HG03060 (cell line): ENCODE results near the gene MTARC2.

Experiments used
- ATAC-seq: cut with Tn5 transposase; IDR thresholded peaks from one replicate; pipeline ENCODE4 v1.9.1; 2021; ENCODE audit warnings: low read depth, moderate number of reproducible peaks; ENCODE audit not compliant: unreplicated experiment

MTARC2 gene

DNA sequence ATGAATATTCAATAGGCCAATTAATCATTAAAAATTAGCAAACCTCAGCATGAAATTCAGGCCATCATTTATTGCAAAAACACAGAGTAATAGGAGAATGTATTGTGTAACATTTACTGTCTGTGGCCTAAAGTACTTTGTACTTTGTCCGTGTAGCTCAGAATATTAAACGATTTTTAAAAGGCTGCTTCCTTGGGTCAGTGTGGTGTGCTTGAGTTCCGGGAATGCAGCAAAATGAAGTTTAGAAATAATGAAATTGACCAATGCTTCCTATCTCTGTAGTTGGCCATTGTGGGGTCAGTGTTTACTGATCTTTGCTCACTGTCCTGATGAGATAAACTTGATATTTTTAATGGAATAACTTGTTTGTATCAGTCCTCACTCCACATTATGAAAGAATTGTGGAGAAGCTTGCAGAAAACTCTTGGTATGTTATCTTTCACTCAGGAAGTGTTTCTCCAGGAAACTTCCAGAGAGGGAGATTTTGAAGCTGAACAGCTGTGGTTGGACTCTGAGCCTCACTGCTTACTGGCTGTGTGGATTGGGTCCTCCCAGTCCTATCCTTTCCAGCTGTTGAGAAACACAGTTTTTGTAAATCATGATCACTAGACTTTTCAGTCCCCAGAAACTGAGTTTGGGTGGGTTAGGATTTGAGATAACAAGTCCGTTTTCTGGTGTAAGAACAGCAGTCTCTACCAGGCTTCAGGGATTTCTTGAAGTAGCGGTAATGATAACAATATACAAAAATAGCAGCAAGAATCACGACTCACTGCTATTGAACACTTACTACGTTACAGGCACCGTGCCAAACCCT is 19.4 kb downstream of the MTARC2 start:
- no peak for ATAC-seq

DNA sequence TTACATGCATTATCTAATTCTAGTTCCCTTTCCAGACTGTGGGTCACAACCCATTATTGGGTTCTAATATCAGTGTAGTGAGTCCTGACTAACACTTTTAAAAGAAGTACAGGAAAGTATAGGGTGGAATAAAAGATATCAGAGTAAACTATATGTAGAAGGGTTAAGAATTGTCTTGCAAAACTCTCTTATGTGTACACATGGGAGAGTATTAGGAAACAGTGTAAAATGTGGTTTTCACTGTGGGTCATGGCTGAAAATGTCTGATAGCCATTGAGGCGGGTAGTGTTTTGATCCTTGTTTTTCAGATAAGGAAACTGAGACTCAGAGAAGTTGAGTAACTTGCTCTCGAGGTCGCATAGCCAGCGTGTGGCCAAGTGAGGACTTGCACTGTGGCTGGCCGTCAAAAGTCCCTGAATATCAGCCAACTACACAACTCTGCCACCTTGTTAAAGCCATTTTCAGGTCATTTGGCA is 20.0 kb downstream of the MTARC2 start:
- ATAC-seq: peak; percentile 35

DNA sequence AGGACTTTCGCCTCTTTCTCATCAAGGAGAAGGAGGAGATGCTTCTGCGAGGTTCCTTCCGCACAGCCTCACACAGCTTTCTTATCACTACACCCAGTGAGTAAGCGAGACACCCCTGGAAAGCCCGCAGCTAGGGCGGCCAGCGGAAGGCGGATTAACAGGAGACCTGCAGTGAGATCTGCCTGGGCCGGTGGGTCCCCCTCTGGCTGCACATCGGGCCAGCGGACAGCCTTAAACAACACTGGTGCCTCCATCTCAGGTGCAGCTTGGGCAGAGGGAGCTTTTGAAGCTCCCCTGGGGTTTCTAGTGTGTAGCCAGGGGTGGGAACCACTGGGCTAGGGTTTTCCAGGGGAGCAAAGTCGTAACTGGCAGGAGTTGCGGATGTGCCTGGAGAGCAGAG is 21.1 kb downstream of the MTARC2 start:
- ATAC-seq: no peak

DNA sequence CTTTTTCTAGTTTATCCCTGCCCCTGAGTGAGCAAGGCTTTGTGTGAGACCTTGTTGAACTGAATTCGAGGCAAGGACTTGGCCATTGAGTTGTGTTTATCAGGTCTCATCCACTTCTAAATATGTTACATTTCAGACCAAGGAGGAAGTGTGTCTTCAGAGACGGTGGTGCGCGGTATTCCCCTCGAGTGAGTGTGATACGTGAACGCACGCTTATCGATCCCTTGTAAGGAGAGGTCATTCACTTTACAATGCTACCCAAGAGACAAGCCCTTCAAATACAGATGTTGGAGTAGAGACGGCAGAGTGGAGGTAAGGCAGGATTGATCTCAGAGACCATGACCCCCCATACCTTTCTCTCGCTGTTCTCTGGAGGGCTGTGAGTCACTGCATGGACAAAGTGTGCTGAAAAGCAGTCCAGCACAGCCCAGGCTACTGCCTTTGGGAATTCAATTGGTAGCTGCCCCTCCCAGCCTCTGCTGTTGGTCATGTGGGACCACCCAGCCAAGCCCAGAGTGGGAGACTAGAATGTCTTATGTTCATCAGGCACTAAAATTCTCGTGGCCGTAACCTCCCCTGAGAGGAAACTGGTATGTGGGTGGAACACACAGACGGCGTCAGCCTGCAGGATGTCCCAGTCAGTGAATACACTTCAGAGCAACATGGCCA is 22.3 kb downstream of the MTARC2 start:
- ATAC-seq: peak; percentile 38

DNA sequence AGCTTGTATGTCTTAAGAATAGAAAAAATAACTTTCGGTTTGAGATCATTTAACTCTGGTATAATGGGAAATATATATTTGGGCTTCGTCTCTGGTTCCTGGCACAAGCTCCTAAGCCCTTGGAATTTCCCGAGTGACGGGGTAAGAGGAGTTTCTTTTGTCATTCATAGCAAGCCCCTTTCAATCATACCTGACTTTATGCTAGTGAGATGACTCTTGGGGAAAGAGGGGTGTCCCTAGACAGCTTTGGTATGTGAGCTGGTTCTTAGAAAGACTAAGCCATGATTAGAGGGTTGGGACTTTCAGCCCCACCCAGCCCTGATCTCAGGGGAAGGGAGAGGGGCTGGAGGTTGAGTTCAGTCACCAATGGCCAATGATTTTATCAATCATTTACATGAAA is 24.7 kb downstream of the MTARC2 start:
- ATAC-seq: no peak

DNA sequence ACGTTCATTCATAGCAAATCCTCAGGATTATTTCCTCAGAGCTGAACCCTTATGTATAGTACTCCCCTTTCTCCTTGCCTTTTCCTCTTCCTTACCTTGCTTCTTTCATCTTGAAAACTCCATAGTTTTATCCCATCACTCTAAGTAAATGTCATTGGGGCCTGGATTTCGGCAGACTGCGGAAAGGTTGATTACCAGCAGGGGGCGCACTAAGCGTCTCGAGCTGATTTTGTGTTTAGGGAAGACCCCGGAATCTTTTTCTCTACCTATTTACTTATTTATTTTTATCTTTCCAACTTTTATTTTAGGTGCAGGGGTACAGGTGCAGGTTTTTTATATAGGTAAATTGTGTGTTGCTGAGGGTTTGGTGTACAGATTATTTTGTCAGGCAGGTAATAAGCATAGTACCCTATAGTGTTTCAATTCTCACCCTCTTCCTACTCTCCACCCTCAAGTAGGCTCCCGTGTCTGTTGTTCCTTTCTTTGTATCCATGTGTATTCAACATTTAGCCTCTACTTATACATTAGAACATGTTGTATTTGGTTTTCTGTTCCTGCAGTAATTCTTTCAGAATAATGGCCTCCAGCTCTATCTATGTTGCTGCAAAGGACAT is 27.2 kb downstream of the MTARC2 start:
- ATAC-seq: no peak

DNA sequence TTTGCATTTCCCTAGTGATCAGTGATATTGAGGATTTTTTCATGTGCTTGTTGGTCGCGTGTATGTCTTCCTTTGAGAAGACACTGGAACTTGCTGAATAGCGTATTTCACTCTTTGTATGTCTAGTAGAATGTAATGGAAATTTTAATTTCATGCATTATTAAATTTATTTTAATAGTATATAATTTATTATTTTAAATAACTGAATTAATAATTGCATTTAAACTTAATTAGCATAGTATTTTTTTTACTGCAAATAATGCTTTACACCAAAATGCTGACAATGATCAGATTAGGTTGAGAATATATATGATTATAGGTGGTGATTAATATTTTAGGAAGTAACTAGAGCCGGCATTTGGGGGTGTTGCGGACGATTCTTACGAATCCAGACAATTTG is 28.1 kb downstream of the MTARC2 start:
- ATAC-seq: no peak

DNA sequence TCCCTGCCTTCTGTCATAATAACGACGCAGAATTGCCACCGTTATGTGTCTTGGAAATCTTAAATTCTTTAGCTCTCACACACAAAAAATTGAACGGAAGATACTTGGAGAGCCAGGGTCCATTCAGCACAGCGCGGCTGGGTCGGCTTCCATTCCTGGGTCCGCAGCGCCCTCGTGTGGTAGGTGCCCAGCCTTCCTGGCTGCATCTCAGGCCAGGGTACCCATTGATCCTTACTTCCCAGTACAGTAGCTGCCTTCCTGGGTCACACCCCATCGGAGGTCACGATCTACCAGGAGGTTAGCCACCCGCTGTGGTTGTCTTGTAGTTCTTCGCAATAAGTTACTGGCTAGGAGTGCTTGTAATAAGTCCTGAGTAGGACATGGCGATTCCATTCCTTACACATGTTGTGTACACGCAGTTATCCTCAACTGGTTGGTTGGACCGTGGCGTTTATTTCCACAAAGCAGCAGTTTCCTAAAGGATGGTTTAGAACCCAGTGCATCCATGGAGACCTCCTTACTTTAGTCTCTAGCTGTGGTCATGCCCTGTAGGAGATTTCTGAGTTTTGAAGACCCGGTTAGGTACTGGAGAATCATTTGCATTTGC is 28.7 kb downstream of the MTARC2 start:
- peak; percentile 58 for ATAC-seq

DNA sequence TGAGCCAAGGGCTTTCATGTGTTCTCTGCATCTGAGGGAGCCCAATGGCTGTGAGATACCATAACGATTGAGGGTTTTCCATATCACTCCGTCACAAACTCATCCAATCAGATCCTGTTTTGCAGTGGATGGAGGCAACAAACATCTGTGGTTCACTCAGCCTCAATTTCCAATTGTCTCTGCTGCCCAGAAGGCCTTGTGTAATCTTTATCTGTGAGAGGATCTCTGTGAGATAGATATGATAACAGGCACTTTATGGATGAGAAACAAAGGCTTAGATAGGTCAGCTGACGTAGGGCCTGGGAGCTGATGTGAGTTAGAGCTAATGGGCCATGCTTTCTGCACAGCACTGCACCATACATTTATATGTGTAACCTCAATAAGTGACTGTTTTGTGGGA is 35.3 kb downstream of the MTARC2 start:
- ATAC-seq: no peak

DNA sequence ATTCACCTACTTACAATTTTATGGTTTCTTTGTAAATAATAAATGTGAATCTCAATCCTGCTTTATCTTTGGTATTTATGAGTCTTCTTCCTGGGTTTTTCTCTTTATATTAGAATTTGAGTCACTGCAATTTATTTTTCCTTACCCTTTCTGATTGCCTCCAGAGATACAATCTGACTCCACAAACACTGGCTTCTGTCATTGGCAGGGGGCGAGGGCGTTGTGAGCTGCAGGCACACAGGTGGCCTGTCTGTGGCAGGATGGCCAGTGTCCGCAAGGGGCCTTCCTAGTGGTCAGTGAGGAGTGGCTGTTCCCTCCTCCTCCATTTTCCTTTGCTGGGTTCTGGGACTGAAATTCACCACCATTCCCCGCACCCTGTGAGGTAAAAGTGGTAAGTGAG is 36.6 kb downstream of the MTARC2 start:
- ATAC-seq: no peak

DNA sequence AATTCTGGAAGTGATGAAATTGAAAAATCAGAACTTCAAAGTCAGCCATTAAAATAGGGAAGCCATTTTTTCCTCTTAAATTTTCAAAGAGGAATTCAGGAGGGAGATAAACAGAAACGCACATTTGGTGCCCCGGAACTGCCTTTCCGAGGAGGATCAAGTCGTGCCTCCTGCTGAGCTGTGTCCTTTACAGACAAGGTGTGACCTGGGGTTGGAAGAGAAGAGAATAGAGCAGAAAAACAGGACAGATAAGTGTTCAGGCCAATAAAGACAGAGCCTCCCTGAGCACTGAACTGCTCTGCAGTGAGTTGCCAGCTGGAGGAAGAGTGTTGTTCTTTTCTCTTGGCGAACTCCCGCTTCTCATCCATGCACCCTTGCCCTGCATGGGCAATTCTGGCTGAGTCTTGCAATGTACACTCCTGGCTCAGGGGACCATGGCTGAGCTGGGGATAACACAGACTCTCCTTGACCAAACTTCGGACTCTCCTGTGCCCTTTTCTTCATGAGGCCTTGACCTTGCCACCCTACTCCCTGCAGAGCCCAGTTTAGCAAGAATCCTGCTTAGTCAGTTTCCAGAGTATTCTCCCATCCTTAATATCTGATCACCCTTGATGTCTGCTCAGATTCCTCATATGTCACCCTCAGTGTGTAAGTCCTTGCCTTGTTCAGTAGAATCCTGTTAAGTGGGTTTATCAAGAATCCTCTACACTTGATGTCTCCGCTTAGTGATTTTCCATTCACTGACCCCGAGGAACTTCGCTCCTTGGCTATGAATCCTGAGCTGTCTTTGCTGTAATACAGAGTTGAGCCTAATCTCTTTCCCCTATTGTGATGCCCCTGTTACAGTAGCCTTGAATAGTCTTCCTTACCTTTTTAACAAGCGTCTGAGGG is 37.3 kb downstream of the MTARC2 start:
- no peak for ATAC-seq

DNA sequence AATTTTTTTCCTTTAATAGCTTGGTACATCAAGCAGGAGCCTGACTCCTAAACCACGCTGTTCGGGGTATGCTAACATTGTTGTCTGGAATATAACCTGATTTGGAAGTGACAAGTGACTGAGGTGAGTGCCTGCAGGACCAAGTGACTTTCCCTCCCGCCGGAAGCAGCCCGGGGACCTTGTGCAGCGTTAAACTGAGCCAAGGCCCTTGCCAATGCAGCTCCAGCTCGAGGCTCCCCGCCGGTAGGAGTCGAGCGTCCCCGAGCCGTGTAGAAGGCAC is 37.9 kb downstream of the MTARC2 start:
- ATAC-seq: no peak

DNA sequence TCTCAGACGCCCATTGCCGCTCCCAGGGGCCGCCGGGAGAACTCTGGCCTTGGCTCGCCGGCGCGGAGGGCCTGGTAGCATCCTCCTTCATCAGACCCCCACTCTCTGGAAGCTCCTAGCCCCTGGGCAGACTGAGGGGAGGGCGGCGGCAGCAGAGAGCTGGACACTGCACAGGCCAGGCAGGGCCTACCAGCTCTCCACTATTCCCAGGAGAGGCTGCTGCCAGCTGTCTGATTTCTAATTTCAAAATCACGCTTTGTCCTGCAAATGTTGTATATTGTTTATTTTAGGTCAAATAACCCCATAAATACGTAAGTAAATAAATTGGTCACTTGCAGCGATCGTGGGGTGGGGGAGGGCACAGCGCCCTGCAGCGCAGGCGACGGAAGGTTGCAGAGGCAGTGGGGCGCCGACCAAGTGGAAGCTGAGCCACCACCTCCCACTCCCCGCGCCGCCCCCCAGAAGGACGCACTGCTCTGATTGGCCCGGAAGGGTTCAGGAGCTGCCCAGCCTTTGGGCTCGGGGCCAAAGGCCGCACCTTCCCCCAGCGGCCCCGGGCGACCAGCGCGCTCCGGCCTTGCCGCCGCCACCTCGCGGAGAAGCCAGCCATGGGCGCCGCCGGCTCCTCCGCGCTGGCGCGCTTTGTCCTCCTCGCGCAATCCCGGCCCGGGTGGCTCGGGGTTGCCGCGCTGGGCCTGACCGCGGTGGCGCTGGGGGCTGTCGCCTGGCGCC is 38.4 kb downstream of the MTARC2 start, which contains the start of gene MTARC1:
TSS of gene MTARC1 (plus strand) at position 577 of the 732 bp plus-strand sequence. CDS start at position 609, 32 bp downstream.
- no peak for ATAC-seq

DNA sequence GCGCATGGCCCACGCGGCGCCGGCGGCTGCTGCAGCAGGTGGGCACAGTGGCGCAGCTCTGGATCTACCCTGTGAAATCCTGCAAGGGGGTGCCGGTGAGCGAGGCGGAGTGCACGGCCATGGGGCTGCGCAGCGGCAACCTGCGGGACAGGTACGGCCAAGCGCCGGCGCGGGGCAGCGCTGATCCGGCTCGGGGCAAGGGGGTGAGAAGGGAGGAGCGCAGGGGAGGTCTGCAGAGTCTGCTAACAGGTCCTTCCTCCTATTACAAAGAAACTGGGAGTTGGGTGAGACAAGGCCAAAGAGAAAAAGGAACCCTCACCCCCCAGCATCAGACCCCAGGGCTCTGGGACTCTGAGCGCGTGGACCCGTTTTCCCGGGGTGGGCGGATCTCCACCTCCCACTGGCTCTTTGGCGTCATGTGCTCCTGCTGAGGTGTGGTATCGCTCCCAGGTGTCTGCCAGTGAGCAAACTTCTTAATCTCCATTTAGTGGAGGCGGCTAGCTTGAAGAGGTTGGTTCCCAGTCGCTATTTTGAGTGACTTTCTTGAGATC is 39.0 kb downstream of the MTARC2 start:
- no peak for ATAC-seq

DNA sequence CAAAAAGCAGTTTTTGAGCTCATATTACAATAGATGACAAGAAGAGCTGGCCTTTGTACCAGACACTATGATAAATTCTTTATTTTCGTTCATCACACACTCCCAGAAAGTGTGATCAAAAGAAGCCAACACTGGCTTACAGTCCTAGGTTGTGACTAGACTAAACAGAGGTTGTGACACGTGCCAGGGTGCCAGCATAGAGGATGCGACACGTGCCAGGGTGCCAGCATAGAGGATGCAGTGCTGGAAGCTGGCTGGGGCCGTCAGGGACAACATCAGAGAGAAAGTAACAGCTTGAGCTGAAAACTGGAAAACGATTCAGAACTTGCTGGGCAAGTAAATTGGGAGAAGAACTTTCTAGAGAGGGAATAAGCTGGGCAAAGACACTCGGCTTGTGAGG is 40.8 kb downstream of the MTARC2 start:
- ATAC-seq: no peak

DNA sequence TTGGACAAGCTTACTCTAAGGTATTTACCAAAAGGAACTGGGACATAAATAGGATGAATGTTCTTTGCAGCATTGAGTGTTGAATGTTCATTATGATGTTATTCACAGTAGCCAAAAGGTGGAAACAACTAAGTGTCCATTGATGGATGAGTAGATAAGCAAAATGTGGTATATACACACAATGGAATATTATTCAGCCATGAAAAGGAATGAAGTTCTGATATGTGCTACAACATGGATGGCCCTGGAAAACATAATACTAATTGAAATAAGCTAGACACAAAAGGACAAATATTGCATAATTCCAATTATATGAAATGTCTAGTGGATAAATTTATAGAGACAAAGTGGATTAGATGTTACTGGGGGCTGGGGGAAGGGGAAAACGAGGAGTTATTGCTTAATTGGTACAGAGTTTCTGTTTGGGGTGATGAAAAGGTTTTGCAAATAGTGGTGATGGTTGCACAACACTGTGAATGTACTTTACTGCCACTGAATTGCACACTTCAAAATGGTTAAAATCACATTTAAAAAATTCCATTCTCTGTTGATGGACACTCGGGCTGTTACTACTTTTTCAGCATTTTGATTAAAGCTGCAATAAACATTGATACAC is 41.5 kb downstream of the MTARC2 start:
- ATAC-seq: no peak

DNA sequence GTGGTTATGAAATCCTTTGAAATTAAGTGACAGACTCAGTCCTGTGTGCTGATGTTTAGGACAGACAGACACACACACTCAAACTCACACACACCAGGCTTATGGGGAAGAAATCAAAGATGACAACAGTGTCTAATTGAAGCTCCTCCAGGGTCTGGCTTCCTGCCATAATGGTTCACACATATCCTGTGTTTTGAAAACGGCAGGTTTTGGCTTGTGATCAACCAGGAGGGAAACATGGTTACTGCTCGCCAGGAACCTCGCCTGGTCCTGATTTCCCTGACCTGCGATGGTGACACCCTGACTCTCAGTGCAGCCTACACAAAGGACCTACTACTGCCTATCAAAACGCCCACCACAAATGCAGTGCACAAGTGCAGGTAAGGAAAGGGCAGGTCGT is 43.2 kb downstream of the MTARC2 start:
- no peak for ATAC-seq

DNA sequence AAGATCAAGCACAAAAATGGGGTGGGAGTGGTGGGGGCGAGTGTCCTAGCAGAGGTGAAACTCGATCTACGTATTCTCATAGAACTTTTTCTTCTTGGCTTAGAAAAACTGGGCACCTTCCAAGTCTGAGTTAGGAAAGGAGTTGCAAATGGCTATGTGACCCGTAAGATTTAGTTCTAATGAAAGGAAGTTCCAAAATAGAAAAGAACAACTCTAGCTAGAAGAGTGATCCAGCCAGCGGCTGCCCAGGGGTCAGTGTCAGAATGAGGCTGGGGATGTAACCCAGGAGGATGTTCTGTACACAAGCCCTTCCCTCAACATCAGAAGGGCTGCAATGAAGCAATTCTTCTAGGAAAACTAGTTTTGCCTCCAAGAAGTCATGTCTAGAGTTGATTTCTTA is 43.8 kb downstream of the MTARC2 start:
- no peak for ATAC-seq

DNA sequence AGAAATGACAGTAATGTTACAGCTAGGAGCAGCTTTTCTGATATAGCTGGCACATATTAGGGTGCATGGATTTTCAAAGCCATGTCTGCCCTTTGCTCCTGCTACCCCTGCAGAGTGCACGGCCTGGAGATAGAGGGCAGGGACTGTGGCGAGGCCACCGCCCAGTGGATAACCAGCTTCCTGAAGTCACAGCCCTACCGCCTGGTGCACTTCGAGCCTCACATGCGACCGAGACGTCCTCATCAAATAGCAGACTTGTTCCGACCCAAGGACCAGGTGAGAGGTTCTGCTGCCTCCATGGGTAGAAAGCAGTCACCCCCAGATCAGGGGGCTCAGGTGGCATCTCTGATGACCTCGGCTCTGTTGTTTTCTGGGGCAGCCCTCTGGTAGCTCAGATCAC is 48.4 kb downstream of the MTARC2 start:
- no peak for ATAC-seq
